ENCODE data around the gene MTMR10.

- TF ChIP-seq FOS (IDR thresholded peaks at IDR 0.05; ENCODE audit: low read depth, low read length) (no peak), CTCF (conservative IDR thresholded peaks at IDR 0.05; ENCODE audit: low read depth, low read length) (no peak), CEBPB (IDR thresholded peaks at IDR 0.05; ENCODE audit: low read depth, low read length) (no peak)
Measured at GRCh38 chr15:30933293-30933692, 58.1 kb downstream of the MTMR10 start.
